Trophoblast cell (in vitro differentiated cells and primary cell): ENCODE measurements around the gene UGT3A2.
"Not testable (repeated sequence)": the region's sequence is repeated elsewhere in the genome, so short reads cannot be mapped to it uniquely, and the experiment has no call there.

ENCODE experiments used
- DNase-seq, 2 donors: peaks; one replicate each; pipeline ENCODE4 v3.0.0-alpha.2; 2016
- H2AFZ ChIP-seq: 2 replicates; pipeline ENCODE4 v1.6.1; 2013; ENCODE audit warnings: low read length, moderate library complexity, mild to moderate bottlenecking; ENCODE audit not compliant: insufficient read depth, poor library complexity
- H2AK5ac ChIP-seq: 2 replicates; pipeline ENCODE4 v1.6.1; 2013; ENCODE audit warnings: mild to moderate bottlenecking, low read length
- H2BK120ac ChIP-seq: 2 replicates; pipeline ENCODE4 v1.6.1; 2013; ENCODE audit warnings: low read length, mild to moderate bottlenecking, moderate library complexity; ENCODE audit not compliant: insufficient read depth, poor library complexity
- H2BK12ac ChIP-seq: 2 replicates; pipeline ENCODE4 v1.6.1; 2013; ENCODE audit warnings: mild to moderate bottlenecking, low read length, moderate library complexity
- H2BK5ac ChIP-seq: 2 replicates; pipeline ENCODE4 v1.6.1; 2013; ENCODE audit warnings: low read length, low read depth, moderate library complexity, mild to moderate bottlenecking; ENCODE audit not compliant: poor library complexity
- H3K14ac ChIP-seq: 2 replicates; pipeline ENCODE4 v1.6.1; 2013; ENCODE audit warnings: mild to moderate bottlenecking, low read length
- H3K18ac ChIP-seq: 2 replicates; pipeline ENCODE4 v1.6.1; 2013; ENCODE audit warnings: mild to moderate bottlenecking, low read length
- H3K23ac ChIP-seq: 2 replicates; pipeline ENCODE4 v1.6.1; 2013; ENCODE audit warnings: low read length
- H3K27ac ChIP-seq: 2 replicates; pipeline ENCODE4 v1.5.1; 2013; ENCODE audit warnings: low read depth, mild to moderate bottlenecking, inconsistent platforms, low read length, moderate library complexity
- H3K27me3 ChIP-seq: 2 replicates; pipeline ENCODE4 v1.6.1; 2013; ENCODE audit warnings: inconsistent platforms, mild to moderate bottlenecking, low read length, moderate library complexity; ENCODE audit not compliant: insufficient read depth
- H3K36me3 ChIP-seq, 2 experiments: 1 replicate in 1 of 2; 2 replicates in 1 of 2; pipeline ENCODE4 v1.6.1; 2013; ENCODE audit warnings: low read length in 2 of 2, mild to moderate bottlenecking in 2 of 2, moderate library complexity in 1 of 2; ENCODE audit not compliant: insufficient read depth in 2 of 2, control insufficient read depth in 1 of 2
- H3K4ac ChIP-seq: 2 replicates; pipeline ENCODE4 v1.6.1; 2013; ENCODE audit warnings: low read depth, mild to moderate bottlenecking, low read length, moderate library complexity
- H3K4me1 ChIP-seq, 2 experiments: 1 replicate in 1 of 2; 2 replicates in 1 of 2; pipeline ENCODE4 v1.6.1; 2013; ENCODE audit warnings: low read length in 2 of 2, mild to moderate bottlenecking in 2 of 2, moderate library complexity in 1 of 2; ENCODE audit not compliant: insufficient read depth in 2 of 2, control insufficient read depth in 1 of 2
- H3K4me2 ChIP-seq: 2 replicates; pipeline ENCODE4 v1.6.1; 2013; ENCODE audit warnings: inconsistent platforms, mild to moderate bottlenecking, low read length, moderate library complexity
- H3K4me3 ChIP-seq: 2 replicates; pipeline ENCODE4 v1.5.1; 2013; ENCODE audit warnings: mild to moderate bottlenecking, low read depth, low read length, inconsistent platforms
- H3K79me1 ChIP-seq: one replicate; pipeline ENCODE4 v1.6.1; 2013; ENCODE audit warnings: low read length
- H3K79me2 ChIP-seq: 2 replicates; pipeline ENCODE4 v1.6.1; 2013; ENCODE audit warnings: low read length, mild to moderate bottlenecking; ENCODE audit not compliant: control insufficient read depth, insufficient read depth, poor library complexity
- H3K9ac ChIP-seq: 2 replicates; pipeline ENCODE4 v1.6.1; 2013; ENCODE audit warnings: mild to moderate bottlenecking, low read length
- H3K9me3 ChIP-seq: 2 replicates; pipeline ENCODE4 v1.6.1; 2013; ENCODE audit warnings: low read depth, mild to moderate bottlenecking, control low read depth, inconsistent platforms, low read length; ENCODE audit not compliant: insufficient read depth
- H4K12ac ChIP-seq: 2 replicates; pipeline ENCODE4 v1.6.1; 2013; ENCODE audit warnings: low read depth, mild to moderate bottlenecking, low read length, moderate library complexity
- H4K8ac ChIP-seq: 2 replicates; pipeline ENCODE4 v1.6.1; 2013; ENCODE audit warnings: low read depth, mild to moderate bottlenecking, low read length, moderate library complexity
- H4K91ac ChIP-seq: one replicate; pipeline ENCODE4 v1.6.1; 2013; ENCODE audit warnings: low read depth, mild to moderate bottlenecking, low read length, moderate library complexity
- WGBS: extraction: QIAGEN DNeasy Blood & Tissue Kit; methylation state at CpG from one replicate; pipeline ENCODE4 v1.1.7; 2013; ENCODE audit warnings: missing lambda C conversion rate; ENCODE audit not compliant: insufficient read length, insufficient coverage; ENCODE audit errors: extremely low coverage; 5-methylcytosine and 5-hydroxymethylcytosine counted together

Gene UGT3A2

GRCh38 chr5:36028816-36029465 lies 37.7 kb downstream of the UGT3A2 start:
- H3K79me2 ChIP-seq = no peaks in the 10 kb centered on the region
- H3K4me1 ChIP-seq = peaks cover 0 to 2% of the 10 kb centered on the region in 2 experiments
- no peaks in the 10 kb centered on the region for H3K79me1 ChIP-seq
- no peak overlapping the region for H2BK120ac ChIP-seq
- no peak overlapping the region for H2BK12ac ChIP-seq
- DNase-seq = no peak
- no peak overlapping the region for H3K4me3 ChIP-seq
- H2AK5ac ChIP-seq = no peak overlapping the region
- H3K23ac ChIP-seq = no peak overlapping the region
- no peak overlapping the region for H2BK5ac ChIP-seq
- H4K12ac ChIP-seq = no peak overlapping the region
- no peak overlapping the region for H3K27ac ChIP-seq
- H3K4ac ChIP-seq = no peak overlapping the region
- H3K18ac ChIP-seq = no peak overlapping the region
- H4K8ac ChIP-seq = no peak overlapping the region
- peaks cover 4% of the 10 kb centered on the region for H3K9me3 ChIP-seq
- no peaks in the 10 kb centered on the region for H3K27me3 ChIP-seq
- no peak overlapping the region for H3K9ac ChIP-seq
- no peak overlapping the region for H4K91ac ChIP-seq
- WGBS = no CpG with 5 or more reads among the region's 5 CpGs
- H3K36me3 ChIP-seq = no peaks in the 10 kb centered on the region
- H3K14ac ChIP-seq = no peak overlapping the region
- H2AFZ ChIP-seq = no peak overlapping the region
- H3K4me2 ChIP-seq = no peak overlapping the region

GRCh38 chr5:36027711-36028110 lies 39.0 kb downstream of the UGT3A2 start:
- peaks cover 0 to 4% of the 10 kb centered on the region in 2 experiments for H3K4me1 ChIP-seq
- H3K4me3 ChIP-seq = no peak overlapping the region
- no peak overlapping the region for H3K4ac ChIP-seq
- no peaks in the 10 kb centered on the region for H3K27me3 ChIP-seq
- H2AFZ ChIP-seq = no peak overlapping the region
- H3K23ac ChIP-seq = no peak overlapping the region
- H2BK5ac ChIP-seq = no peak overlapping the region
- no peak overlapping the region for H3K9ac ChIP-seq
- no peak overlapping the region for H2AK5ac ChIP-seq
- no peak overlapping the region for H4K12ac ChIP-seq
- no peaks in the 10 kb centered on the region for H3K79me1 ChIP-seq
- no peak overlapping the region for H4K91ac ChIP-seq
- no peak overlapping the region for H3K18ac ChIP-seq
- no peak overlapping the region for H3K14ac ChIP-seq
- H3K9me3 ChIP-seq = peaks cover 4% of the 10 kb centered on the region
- H3K36me3 ChIP-seq = no peaks in the 10 kb centered on the region
- no peak overlapping the region for H4K8ac ChIP-seq
- H3K27ac ChIP-seq = no peak overlapping the region
- no peak overlapping the region for H2BK12ac ChIP-seq
- no peak overlapping the region for H2BK120ac ChIP-seq
- DNase-seq = no peak
- no peaks in the 10 kb centered on the region for H3K79me2 ChIP-seq
- H3K4me2 ChIP-seq = no peak overlapping the region
- no CpG with 5 or more reads among the region's 8 CpGs for WGBS

- no peaks in the 10 kb centered on the region for H3K79me2 ChIP-seq
- H3K4ac ChIP-seq = no peak overlapping the region
- H3K9ac ChIP-seq = no peak overlapping the region
- H4K12ac ChIP-seq = no peak overlapping the region
- peaks cover 0 to 4% of the 10 kb centered on the region in 2 experiments for H3K4me1 ChIP-seq
- H2BK120ac ChIP-seq = no peak overlapping the region
- no peak overlapping the region for H2AK5ac ChIP-seq
- DNase-seq = no peak
- H3K9me3 ChIP-seq = peaks cover 4% of the 10 kb centered on the region
- no peak overlapping the region for H3K14ac ChIP-seq
- no peak overlapping the region for H3K4me3 ChIP-seq
- no peak overlapping the region for H2BK5ac ChIP-seq
- H3K18ac ChIP-seq = no peak overlapping the region
- no peaks in the 10 kb centered on the region for H3K79me1 ChIP-seq
- no peak overlapping the region for H3K27ac ChIP-seq
- H4K91ac ChIP-seq = no peak overlapping the region
- H4K8ac ChIP-seq = no peak overlapping the region
- H3K23ac ChIP-seq = no peak overlapping the region
- H2AFZ ChIP-seq = no peak overlapping the region
- H3K27me3 ChIP-seq = no peaks in the 10 kb centered on the region
- no peak overlapping the region for H2BK12ac ChIP-seq
- WGBS = no CpG with 5 or more reads among the region's 6 CpGs
- H3K4me2 ChIP-seq = no peak overlapping the region
- H3K36me3 ChIP-seq = no peaks in the 10 kb centered on the region
Observed at GRCh38 chr5:36026706-36027465, 39.8 kb downstream of the UGT3A2 start.

GRCh38 chr5:36022246-36022645 lies 44.4 kb downstream of the UGT3A2 start:
- not testable (repeated sequence) for H4K8ac ChIP-seq, H3K14ac ChIP-seq, H3K4me3 ChIP-seq, H3K9me3 ChIP-seq, H3K9ac ChIP-seq, H2AK5ac ChIP-seq, H2BK120ac ChIP-seq, H2BK5ac ChIP-seq, H2BK12ac ChIP-seq, H3K79me2 ChIP-seq, H3K18ac ChIP-seq, H4K12ac ChIP-seq, H3K79me1 ChIP-seq, H3K36me3 ChIP-seq, H2AFZ ChIP-seq, H3K23ac ChIP-seq, DNase-seq, H3K27me3 ChIP-seq, H3K4ac ChIP-seq, H3K4me1 ChIP-seq, H3K4me2 ChIP-seq, H4K91ac ChIP-seq
- no CpG with 5 or more reads among the region's 6 CpGs for WGBS
- H3K27ac ChIP-seq = peak overlapping the region; percentile 67
